ENCODE data around the gene ZNF446. TPM values are rescaled to one million over a fixed set of nuclear protein-coding genes. Genes with fewer than 3 reads are reported as not detected.
A peak's percentile ranks its signal among the peaks of the same experiment; 100 is the strongest.
"Not testable (repeated sequence)": the region's sequence is repeated elsewhere in the genome, so short reads cannot be mapped to it uniquely, and the experiment has no call there.

ZNF446 gene
- total and polyA plus RNA-seq, 2 donors = 6.0 to 16.2 TPM

DNA sequence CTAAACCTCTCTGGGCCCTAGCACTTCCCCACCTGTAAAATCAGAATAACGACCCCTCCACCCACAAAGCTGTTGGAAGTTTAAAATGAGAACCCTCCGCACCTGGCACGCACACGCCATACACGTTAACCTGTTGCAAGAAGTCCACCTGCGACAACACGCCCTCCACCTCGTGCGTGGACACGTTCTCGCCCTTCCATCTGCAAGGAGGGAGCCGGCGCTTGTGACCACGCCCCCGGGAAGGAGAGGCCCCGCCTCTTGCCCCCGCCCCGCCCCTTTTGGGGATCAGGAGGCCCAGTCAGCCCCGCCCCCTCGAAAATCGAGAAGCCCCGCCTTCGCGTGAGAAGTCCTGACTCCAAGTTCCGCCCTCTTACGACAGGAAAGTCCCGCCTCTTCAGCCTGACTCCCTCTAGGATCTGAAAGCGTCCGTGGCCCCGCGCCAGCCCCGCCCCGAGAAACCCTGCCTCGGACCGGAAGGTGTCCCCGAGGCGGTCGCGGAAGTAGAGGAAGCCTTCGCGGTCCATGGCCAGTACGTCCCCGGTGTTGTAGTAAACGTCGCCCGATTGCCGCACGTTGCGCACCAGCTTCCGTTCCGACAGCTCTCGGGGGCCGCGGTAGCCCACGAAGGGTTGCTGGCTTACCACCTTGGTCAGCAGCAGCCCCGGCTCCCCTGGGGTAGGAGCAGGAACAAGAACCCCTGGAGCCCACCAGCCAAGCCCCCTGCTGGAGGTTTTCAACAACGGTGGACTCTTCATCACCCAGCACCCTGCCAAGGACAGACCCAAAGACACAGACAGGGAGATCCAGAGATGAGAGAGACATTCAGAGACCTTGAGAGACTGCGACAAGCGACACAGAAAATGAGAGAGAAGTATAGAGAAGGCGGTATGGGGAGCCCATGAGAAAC, 23.1 kb downstream of the ZNF446 start:
- peak; percentile 96 for DNase-seq (ENCODE audit: extremely low spot score)
- Histone ChIP-seq H3K27ac (ENCODE audit: low read depth) (peak overlapping the region; percentile 63), H3K36me3 (ENCODE audit: insufficient read depth) (no peaks in the 10 kb centered on the region), H3K4me1 (ENCODE audit: insufficient read depth) (no peaks in the 10 kb centered on the region), H3K4me3 (ENCODE audit: low read depth, low read length) (peak overlapping the region; percentile 46)
- under 1% methylated on average over 60 of the region's 60 CpGs for WGBS

DNA sequence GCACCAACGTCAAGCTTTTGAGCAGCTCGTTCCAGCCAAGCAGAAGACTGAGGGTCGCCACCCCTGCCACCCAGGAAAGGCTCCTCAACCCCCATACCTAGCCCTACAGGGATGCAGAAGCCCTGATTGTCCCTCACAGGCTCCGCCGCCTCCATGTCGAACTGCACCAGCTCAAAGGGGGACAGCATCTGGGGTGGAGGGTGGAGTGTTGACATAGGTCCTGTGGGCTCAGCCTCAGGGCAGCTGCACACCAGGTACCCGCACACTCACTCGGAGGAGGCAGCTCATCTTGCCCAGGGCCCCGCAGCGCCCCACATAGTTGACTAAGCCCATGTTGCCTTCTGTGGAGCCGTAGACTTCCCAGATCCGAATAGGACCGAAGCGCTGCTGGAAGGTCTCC, 24.1 kb downstream of the ZNF446 start:
- Histone ChIP-seq H3K4me3 (ENCODE audit: low read depth, low read length) (no peak overlapping the region), H3K36me3 (ENCODE audit: insufficient read depth) (no peaks in the 10 kb centered on the region), H3K4me1 (ENCODE audit: insufficient read depth) (no peaks in the 10 kb centered on the region), H3K27ac (ENCODE audit: low read depth) (no peak overlapping the region)
- no peak for DNase-seq (ENCODE audit: extremely low spot score)
- WGBS = 91% methylated on average over 14 of the region's 14 CpGs

DNA sequence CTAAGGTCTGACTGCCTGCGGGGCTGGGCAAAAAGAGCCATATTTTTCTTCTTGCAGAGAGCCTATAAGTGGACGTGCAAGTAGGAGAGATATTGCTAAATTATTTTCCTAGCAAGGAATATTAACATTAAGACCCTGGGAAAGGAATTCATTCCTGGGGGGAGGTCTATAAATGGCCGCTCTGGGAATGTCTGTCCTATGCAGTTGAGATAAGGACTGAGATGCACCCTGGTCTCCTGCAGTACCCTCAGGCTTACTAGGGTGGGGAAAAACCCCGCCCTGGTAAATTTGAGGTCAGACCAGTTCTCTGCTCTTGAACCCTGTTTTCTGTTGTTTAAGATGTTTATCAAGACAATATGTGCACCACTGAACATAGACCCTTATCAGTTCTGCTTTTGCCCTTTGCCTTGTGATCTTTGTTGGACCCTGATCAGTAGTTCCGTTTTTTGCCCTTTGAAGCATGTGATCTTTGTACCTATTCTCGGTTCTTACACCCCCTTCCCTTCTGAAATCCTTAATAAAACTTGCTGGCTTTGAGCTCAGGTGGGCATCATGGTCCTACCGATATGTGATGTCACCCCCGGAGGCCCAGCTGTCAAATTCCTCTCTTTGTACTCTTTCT, 31.6 kb downstream of the ZNF446 start:
- not testable (repeated sequence) for DNase-seq (ENCODE audit: extremely low spot score); H3K4me1 ChIP-seq (ENCODE audit: insufficient read depth); H3K36me3 ChIP-seq (ENCODE audit: insufficient read depth); H3K27ac ChIP-seq (ENCODE audit: low read depth); H3K4me3 ChIP-seq (ENCODE audit: low read depth, low read length)
- WGBS = 71% methylated on average over 8 of the region's 8 CpGs

DNA sequence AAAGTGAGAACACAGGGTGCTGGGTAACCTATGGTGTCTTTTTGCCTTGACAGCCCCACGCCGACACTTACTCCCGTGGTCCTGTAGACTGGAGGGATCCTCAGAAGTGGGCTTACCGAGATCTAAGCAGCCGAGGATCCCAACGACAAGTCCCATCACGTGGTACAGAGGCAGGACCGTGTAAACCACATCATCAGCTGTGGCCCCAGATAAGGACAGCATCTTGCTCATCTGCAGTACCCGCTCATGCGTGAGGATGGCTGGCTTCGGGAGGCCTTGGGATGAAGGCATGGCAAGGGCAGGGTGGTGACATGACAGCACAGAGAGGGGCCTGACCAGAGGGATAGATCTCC, 33.6 kb downstream of the ZNF446 start:
- no peak overlapping the region for H3K4me3 ChIP-seq (ENCODE audit: low read depth, low read length)
- H3K36me3 ChIP-seq (ENCODE audit: insufficient read depth) = no peaks in the 10 kb centered on the region
- no peak for DNase-seq (ENCODE audit: extremely low spot score)
- no peaks in the 10 kb centered on the region for H3K4me1 ChIP-seq (ENCODE audit: insufficient read depth)
- WGBS = 78% methylated on average over 11 of the region's 11 CpGs
- H3K27ac ChIP-seq (ENCODE audit: low read depth) = no peak overlapping the region

DNA sequence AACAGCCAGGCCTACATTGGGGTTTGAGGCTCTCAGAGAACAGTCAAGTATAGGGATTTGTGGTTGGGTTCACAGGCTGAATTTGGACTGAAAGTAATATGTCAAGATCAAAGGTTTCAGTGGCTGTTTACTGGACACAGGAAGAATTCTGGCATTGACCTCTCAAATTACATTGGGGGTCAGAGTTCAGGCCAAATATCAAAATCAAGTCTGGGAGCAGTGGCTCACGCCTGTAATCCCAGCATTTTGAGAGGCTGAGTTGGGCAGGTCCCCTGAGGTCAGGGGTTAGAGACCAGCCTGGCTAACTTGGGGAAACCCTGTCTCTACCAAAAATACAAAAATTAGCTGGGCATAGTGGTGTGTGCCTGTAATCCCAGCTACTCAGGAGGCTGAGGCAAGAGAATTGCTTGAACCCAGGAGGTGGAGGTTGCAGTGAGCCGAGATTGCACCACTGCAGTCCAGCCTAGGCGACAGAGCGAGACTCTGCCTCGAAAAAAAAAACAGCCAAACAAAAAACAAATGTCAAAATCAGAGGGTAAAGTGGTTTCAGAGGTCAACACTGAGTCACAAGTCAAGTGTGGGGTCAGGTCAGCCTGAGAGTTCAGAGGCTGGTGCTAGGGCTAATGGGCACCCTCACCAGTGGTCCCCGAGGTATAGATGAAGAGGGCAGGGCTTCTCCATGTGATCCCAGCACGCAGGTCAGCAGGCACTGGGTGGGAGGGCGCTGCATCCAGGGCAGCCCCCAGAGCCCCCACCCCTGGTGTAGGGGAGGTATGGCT, 34.1 kb downstream of the ZNF446 start:
- no peak for DNase-seq (ENCODE audit: extremely low spot score)
- 81% methylated on average over 8 of the region's 8 CpGs for WGBS
- H3K4me3 ChIP-seq (ENCODE audit: low read depth, low read length) = no peak overlapping the region
- H3K4me1 ChIP-seq (ENCODE audit: insufficient read depth) = no peaks in the 10 kb centered on the region
- H3K36me3 ChIP-seq (ENCODE audit: insufficient read depth) = no peaks in the 10 kb centered on the region
- no peak overlapping the region for H3K27ac ChIP-seq (ENCODE audit: low read depth)

DNA sequence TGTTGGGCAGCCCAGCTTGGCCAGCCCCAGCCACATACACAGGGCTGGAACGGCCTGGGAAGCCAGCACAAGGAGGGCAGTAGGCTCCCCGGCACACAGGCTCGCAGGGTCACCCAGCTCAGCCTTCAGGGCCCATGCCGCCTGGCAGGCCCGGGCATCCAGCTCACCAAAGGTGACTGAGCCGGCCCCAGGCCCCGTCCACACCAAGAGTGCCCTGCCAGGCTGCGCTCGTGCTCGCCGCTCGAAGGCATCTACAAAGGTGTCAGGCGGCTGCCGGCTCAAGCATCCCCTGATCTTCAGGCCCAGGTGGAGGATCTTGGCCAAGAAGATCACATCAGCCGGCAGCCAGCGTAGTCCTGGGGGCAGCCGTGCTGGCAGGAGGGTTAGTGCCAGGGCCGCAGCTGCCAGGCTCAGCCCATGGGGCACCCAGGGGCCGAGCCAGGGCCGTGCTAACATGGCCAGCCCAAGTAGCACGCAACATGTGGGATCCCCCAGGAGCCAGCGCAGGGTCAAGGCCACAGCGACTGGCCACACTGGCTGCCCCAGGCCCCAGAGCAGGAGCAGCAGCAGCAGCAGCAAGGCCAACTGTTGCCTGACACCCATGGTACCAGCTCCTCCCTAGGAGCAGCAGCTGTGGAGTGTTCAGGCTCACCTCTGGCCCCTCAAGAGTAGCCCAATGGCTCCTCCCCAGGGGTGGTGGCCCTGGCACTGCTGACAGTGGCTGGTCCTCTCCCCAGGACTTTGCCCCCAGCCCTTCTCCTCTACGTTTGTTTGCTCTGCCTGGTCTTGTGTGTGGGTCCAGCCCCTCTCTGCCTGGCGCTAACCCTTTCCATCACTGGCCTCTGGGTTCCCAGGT, 35.4 kb downstream of the ZNF446 start, which contains the start of gene SLC27A5:
SLC27A5 (minus strand) TSS at position 640 of the 856 bp plus-strand sequence; CDS start at position 603, 37 bp downstream.
- Histone ChIP-seq H3K4me3 (ENCODE audit: low read depth, low read length) (no peak within 1 kb of the TSS), H3K27ac (ENCODE audit: low read depth) (no peak within 1 kb of the TSS), H3K4me1 (ENCODE audit: insufficient read depth) (no peaks in the 10 kb centered on the region), H3K36me3 (ENCODE audit: insufficient read depth) (no peaks in the 10 kb centered on the region)
- DNase-seq (ENCODE audit: extremely low spot score) = no peak
- 87% methylated on average over 25 of the region's 25 CpGs for WGBS

DNA sequence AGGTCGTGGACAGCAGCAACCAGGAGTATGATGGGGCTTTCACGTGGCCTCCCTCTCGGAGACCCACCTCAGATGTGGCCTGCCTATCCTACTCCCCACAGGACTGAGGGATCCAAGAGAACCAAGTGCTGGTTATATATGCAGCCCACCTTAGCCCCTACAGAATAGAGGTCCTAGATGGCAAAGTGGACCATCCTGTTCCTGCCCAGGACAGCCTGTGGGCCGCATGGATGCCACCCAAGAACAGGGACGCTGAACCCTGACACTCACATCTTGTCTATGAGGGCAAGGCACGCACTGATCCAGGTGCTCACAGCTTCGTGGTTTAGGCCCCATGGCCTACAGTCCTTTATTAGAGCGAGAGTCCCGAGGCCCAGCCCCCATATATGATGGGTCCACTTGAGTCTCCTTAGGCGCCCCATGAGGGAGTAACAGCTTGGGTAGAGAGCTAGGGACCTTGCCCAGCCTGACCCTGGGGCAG, 37.1 kb downstream of the ZNF446 start:
- WGBS = 80% methylated on average over 10 of the region's 10 CpGs
- Histone ChIP-seq H3K4me3 (ENCODE audit: low read depth, low read length) (no peak overlapping the region), H3K4me1 (ENCODE audit: insufficient read depth) (no peaks in the 10 kb centered on the region), H3K36me3 (ENCODE audit: insufficient read depth) (peaks cover 3% of the 10 kb centered on the region), H3K27ac (ENCODE audit: low read depth) (peak overlapping the region; percentile 11)
- no peak for DNase-seq (ENCODE audit: extremely low spot score)

DNA sequence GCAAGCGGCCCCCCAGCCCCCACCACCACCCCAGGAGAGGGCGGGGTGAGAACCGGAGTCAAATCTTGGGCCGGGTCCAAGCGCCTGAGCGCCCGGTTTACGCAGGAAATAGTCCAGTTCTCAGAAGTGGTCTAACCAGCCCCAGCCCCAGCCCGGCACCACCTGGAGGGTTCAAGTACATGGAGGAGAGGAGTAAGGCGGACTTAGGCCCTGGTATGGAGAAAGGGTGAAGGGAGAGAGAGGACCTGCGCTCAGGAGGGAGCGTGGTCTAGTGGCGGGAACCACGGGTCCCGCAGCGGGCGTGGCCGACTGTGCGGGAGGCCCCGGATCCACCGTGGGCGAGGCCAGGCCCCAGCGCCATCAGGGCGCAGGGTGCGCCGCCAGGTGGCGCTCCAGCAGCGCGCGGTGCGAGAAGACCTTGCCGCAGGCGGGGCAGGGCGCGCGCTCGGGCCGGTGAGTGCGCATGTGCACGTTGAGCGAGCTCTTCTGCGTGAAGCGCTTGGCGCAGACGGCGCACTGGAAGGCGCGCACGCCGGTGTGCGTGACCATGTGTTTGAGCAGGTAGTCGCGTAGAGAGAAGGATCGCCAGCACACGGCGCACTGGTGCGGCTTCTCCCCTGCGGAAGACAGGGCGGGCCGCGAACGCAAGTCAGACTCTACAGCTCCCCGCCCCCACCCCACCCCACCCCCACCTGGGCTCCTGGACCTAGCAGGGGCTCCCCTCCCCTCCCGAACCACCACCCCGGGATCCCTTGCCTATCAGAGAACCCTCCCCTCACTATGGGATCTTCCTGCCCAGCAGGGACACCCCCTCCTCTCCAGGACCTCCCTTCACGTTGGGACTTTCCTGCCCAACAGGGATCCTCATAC, 37.8 kb downstream of the ZNF446 start:
- Histone ChIP-seq H3K4me3 (ENCODE audit: low read depth, low read length) (peak overlapping the region; percentile 15), H3K36me3 (ENCODE audit: insufficient read depth) (peaks cover 3% of the 10 kb centered on the region), H3K4me1 (ENCODE audit: insufficient read depth) (no peaks in the 10 kb centered on the region), H3K27ac (ENCODE audit: low read depth) (peak overlapping the region; percentile 11)
- WGBS = 13% methylated on average over 66 of the region's 66 CpGs
- DNase-seq (ENCODE audit: extremely low spot score) = no peak

DNA sequence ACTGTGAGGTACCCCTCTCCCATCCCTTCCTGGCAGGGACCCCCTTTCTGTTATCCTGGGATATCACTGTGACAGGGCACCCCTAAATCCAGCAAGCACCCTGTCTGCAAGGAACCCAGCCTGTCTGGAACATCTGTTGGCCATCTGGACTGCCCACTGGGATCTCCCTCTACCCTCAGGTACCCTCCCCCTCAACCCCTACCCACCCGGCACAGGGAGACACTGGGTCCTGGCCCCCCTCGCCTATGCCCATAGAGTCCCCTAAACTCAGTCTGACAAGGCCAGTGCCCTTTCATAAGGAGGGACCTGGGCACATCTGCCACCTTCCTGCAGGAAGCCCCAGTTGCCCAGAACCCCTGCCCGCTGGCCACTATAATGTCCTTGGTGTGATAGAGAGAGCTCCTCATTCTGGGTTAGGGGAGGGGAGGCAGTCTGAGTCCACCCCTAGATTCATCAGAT, 38.4 kb downstream of the ZNF446 start:
- no peaks in the 10 kb centered on the region for H3K4me1 ChIP-seq (ENCODE audit: insufficient read depth)
- H3K27ac ChIP-seq (ENCODE audit: low read depth) = no peak overlapping the region
- peaks cover 3% of the 10 kb centered on the region for H3K36me3 ChIP-seq (ENCODE audit: insufficient read depth)
- DNase-seq (ENCODE audit: extremely low spot score) = no peak
- 72% methylated on average over 3 of the region's 3 CpGs for WGBS
- no peak overlapping the region for H3K4me3 ChIP-seq (ENCODE audit: low read depth, low read length)

DNA sequence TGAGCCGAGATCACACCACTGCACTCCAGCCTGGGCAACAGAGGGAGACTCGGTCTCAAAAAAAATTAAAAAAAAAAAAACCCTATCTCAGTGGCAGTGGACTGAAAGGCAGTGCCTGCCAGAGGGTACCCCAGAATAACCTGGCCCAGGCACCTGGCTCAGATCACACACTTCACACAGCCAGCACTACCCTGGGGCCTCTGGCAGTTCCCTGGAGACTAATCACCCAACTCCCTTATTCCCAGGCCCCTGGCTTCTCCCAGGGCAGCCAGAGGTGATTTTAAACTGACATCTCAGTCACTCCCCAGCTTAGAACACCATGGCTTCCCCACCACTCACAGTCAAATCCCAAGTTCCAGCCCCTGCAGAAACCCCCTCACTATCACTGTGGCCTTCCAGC, 39.1 kb downstream of the ZNF446 start:
- DNase-seq (ENCODE audit: extremely low spot score) = no peak
- Histone ChIP-seq H3K4me3 (ENCODE audit: low read depth, low read length) (no peak overlapping the region), H3K27ac (ENCODE audit: low read depth) (no peak overlapping the region), H3K4me1 (ENCODE audit: insufficient read depth) (no peaks in the 10 kb centered on the region), H3K36me3 (ENCODE audit: insufficient read depth) (peaks cover 3% of the 10 kb centered on the region)
- 91% methylated on average over 2 of the region's 2 CpGs for WGBS

DNA sequence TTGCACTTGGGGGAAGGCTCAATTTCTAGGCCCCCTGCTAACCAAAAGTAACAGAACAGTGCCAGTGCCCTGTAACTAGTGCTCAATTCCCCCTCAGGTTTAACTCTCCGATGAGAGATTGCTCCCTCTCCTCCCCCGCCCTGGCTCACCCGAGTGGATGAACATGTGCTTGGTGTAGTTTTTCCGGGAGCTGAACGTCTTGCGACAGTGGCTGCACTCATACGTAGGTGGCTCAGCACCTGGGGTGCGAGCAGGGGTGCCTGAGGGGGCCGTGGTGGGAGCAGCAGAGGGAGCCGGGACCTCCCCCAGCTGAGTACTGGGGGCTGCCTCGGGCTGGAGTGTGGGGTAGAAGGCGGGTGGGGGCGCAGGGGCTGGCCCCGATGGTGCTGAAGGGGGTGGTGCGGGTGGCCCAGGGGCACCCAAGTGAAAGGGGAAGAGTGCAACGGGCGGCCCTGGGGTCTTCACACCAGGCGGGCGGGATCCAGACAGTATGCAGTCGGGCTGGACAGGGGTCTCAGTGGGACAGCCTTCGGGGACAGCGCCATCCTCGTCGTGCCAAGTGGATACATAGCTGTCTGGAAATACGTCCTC, 40.2 kb downstream of the ZNF446 start:
- Histone ChIP-seq H3K4me3 (ENCODE audit: low read depth, low read length) (no peak overlapping the region), H3K27ac (ENCODE audit: low read depth) (no peak overlapping the region), H3K36me3 (ENCODE audit: insufficient read depth) (peaks cover 3% of the 10 kb centered on the region), H3K4me1 (ENCODE audit: insufficient read depth) (no peaks in the 10 kb centered on the region)
- no peak for DNase-seq (ENCODE audit: extremely low spot score)
- 91% methylated on average over 25 of the region's 25 CpGs for WGBS
